ENCODE measurements around the gene OSBPL9.

Gene OSBPL9

DNA sequence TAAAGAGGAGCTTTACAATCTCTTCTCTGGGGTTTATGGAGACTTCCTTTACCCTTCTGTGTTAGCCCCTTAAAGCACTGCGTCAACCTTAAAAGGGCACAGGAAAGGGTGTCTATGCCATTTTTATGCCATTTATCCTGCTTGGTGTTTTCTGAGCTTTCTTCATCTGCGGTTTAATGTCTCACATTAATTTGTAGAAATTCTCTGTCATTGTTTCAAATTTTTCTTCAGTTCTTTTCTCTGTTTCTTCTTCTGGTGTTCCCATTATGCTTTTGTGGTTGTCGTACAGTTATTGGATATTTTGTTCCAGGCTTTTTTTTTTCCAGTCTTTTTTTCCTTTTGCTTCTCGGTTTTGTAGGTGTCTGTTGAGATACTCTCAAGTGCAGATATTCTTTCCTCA, 107.9 kb downstream of the OSBPL9 start:
- TF ChIP-seq, protein P1, sequence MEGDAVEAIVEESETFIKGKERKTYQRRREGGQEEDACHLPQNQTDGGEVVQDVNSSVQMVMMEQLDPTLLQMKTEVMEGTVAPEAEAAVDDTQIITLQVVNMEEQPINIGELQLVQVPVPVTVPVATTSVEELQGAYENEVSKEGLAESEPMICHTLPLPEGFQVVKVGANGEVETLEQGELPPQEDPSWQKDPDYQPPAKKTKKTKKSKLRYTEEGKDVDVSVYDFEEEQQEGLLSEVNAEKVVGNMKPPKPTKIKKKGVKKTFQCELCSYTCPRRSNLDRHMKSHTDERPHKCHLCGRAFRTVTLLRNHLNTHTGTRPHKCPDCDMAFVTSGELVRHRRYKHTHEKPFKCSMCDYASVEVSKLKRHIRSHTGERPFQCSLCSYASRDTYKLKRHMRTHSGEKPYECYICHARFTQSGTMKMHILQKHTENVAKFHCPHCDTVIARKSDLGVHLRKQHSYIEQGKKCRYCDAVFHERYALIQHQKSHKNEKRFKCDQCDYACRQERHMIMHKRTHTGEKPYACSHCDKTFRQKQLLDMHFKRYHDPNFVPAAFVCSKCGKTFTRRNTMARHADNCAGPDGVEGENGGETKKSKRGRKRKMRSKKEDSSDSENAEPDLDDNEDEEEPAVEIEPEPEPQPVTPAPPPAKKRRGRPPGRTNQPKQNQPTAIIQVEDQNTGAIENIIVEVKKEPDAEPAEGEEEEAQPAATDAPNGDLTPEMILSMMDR (IDR thresholded peaks at IDR 0.05; ENCODE audit: low read depth, low read length): no peak
- DNase-seq (ENCODE audit: extremely low read depth, low read depth): no peak

DNA sequence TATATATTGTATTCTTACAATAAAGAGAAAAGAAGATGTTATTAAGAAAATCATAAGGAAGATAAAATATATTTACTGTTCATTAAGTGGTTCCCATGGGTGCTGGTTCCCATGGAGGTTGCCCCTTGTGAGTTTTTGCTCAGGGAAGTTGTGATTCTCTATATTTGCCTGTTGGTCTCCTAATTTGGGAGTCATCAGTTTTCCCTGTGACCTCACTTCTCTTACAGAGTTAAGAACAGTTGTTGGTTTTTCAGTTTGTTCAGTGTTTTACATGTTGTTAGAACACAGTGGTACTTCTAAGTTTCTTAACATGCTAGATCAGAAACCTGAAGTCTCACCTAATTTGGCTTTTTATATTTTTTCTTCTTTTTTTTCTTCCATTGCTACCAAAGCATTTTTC, 109.2 kb downstream of the OSBPL9 start:
- DNase-seq (ENCODE audit: extremely low read depth, low read depth): no peak
- TF ChIP-seq, protein P1 (IDR thresholded peaks at IDR 0.05; ENCODE audit: low read depth, low read length): no peak

DNA sequence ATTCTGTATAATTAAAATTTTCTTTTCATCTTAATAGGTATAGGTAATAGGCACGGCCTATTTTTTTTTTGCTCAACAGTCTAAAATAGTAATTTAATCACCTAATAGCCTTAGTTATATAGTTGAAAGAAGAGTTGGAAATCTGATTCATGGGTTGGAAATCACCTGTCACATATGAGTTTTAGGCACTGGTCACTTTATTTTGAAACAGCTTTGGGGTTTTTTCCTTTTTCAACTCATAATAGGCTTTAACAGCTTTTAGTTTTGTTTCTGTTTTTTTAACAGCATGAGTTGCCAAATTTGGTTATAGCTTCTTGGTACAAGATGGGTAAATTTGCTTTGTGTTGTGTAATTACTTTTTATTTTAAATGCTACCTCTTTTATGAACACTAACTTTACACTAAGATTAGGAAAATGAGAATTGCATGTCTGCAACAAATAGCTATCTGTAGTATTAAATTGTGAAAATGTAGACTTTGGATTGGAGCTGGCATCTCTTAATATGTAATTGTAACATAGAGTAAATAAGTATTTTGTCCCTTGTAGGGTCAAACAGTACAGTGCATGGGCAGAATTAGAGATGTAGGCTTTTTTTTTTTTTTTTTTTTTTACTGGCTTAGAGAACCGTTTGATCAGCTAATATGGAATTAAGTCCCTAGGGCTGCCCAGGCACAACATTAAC, 109.8 kb downstream of the OSBPL9 start:
- TF ChIP-seq, protein P1 (IDR thresholded peaks at IDR 0.05; ENCODE audit: low read depth, low read length): no peak
- no peak for DNase-seq (ENCODE audit: extremely low read depth, low read depth)

DNA sequence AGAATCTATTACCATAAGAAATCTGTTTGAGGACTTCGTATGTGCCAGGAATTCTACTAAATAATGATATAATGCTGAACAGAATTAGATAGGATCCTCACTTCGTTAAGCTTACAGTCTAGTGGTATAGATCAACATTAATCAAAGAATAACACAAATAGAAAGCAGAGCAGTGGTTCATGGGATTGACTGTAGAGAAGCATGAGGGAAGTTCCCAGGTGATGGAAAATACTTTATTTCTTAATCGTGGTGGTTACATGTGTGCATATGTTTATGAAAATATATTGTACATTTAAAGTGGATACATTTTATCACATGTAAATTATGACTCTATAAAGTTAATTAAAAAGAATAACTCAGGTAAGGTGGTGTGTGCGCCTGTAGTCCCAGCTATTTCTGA, 110.5 kb downstream of the OSBPL9 start:
- TF ChIP-seq, protein P1 (IDR thresholded peaks at IDR 0.05; ENCODE audit: low read depth, low read length): no peak
- DNase-seq (ENCODE audit: extremely low read depth, low read depth): no peak

DNA sequence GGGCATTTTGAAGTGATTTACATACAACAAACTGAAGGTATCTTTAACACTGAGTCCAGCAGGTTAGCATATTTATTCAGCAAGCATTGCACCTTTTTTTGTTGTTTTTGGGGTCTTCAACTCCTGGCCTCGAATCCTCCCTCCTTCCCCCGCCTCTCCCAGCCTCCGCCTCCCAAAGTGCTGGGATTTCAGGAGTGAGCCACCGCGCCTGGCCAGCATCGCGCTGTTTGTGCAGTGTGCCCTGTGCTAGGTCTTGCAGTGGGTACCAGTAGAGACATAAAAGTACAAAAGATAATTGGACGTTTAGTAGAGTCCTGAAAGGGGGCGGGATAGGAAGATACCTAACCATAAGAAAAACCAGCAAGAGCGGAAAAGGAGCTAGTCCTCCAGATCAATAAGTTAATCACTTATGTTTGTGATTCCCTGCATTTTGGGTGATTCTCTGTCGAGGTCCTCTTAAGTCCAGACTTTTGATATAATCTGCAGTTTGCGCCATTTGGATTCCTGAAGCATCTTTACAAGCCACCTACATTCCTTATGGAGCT, 111.8 kb downstream of the OSBPL9 start:
- TF ChIP-seq, protein P1 (IDR thresholded peaks at IDR 0.05; ENCODE audit: low read depth, low read length): no peak
- no peak for DNase-seq (ENCODE audit: extremely low read depth, low read depth)

DNA sequence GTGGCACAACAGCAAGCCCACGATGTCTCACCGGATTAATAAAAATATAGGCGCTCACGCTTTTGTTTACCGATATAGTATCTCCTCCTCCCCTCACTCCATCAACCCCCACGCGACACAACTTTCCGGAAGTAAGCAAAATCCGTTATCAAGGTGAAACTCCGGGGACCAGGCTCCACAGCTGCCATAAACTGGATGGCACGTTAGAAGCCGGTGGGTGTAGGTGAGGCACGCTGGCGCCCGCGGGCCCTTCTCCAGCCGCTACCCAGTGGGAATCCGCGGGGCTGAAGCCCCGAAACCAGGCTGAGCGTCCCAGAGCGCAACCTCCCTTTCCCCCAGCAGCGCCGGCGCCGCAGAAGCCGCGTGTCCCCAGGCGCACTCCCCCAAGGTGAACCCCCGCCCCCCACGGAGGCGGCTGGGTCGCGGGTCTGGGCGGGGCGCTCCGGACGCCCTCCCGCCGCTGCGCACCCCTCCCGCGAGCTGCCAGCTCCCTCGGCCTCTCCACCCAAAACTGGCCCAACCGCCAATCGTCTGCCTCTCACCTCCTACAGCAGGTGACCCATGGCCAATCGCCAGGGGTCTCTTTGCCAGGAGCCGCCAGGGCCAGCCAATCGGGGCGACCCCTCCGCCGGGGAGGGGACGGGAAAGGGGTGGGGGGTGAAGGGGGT, 112.4 kb downstream of the OSBPL9 start:
- TF ChIP-seq, protein P1 (IDR thresholded peaks at IDR 0.05; ENCODE audit: low read depth, low read length): no peak
- peak; percentile 35 for DNase-seq (ENCODE audit: extremely low read depth, low read depth)

DNA sequence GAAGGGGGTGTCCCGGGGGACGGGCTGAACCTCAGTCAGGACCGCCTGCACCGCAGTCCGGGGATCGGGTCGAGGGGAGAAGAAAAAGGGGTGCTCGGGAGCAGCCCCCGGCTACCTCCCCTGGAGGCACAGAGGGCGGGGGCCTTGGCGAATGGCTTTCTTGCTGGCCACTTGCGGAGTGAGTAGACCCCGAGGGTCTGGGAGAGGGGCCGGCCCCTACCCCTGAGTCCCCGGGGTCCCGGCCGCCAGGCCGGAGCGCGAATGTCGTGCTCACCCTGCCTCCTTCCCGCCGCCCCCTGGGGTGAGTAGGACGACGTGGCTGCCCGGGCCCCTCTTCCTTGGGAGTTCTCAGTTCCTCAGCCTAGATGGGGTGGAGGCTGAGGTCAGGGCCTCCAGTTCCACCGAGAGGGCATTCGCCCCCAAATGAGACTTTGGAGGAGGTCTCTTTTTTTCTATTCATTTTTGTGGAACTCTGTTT, 113.0 kb downstream of the OSBPL9 start:
- TF ChIP-seq, protein P1 (IDR thresholded peaks at IDR 0.05; ENCODE audit: low read depth, low read length): no peak
- no peak for DNase-seq (ENCODE audit: extremely low read depth, low read depth)
